GM19397 (cell line): Measurements from ENCODE around the gene ARSD.
"Not testable (repeated sequence)": the region's sequence is repeated elsewhere in the genome, so short reads cannot be mapped to it uniquely, and the experiment has no call there.

Experiments used
- ATAC-seq: cut with Tn5 transposase; IDR thresholded peaks from one replicate; pipeline ENCODE4 v1.9.1; 2021; ENCODE audit warnings: mild to moderate bottlenecking, moderate library complexity; ENCODE audit not compliant: unreplicated experiment

ARSD gene, protein sequence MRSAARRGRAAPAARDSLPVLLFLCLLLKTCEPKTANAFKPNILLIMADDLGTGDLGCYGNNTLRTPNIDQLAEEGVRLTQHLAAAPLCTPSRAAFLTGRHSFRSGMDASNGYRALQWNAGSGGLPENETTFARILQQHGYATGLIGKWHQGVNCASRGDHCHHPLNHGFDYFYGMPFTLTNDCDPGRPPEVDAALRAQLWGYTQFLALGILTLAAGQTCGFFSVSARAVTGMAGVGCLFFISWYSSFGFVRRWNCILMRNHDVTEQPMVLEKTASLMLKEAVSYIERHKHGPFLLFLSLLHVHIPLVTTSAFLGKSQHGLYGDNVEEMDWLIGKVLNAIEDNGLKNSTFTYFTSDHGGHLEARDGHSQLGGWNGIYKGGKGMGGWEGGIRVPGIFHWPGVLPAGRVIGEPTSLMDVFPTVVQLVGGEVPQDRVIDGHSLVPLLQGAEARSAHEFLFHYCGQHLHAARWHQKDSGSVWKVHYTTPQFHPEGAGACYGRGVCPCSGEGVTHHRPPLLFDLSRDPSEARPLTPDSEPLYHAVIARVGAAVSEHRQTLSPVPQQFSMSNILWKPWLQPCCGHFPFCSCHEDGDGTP

DNA sequence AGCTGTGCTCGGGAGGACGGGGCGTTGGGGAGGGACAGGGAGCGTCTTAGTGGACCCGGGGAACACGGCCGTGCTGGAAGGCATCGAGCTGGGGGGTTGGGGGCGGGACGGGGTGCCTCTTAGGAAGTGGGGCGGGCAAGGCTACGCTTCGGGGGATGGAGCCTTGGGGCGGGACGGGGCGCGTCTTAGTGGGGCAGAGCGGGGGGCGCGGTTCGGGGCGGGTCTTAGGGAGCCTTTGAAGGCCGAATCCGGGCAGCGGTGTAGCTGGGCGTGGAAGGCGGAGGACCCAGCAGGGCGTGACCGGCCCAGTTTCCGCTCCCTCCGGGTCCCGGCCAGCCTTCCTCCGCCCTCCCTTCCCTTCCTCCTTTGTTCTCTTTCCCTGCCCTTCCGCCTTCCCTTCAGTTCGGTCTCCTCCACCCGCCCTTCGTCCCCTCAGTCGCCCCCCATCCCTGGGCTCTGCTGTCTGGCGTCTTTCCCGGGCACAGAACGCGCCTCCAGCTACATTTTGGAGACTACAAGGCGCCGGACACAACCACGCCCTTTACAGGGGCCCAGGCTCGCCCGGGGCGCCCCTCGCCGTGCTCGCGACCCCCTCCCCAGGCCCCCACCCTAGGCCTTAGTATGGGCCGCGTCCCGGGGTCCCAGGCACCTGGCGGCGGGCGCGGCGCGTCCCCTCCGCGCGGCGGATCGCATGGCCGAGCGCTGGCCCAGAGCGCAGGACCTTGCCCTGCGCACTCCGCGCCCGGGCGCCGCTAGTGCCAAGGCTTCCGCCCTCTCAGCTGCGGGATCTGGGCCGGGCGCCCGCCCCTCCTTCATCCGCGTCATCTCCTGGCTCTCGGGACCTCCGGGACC lies at the start of gene ARSD:
ARSD (minus strand) TSS at position 757 of the 852 bp plus-strand sequence; CDS start at position 693, 64 bp downstream.
- peak; percentile 86 for ATAC-seq

DNA sequence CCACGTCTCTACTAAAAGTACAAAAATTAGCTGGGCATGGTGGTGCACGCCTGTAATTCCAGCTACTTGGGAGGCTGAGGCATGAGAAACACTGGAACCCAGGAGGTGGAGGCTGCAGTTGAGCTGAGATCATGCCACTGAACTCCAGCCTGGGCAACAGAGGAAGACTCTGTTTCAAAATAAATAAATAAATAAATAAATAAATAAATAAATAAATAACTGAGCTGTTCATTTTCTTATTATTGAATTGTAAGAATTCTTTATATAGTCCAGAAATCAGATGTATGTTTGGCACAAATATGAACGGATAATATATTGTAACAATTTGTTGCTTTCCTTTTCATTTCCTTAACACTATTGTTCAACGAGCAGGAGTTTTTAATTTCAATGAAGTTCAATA lies 49.5 kb upstream of the ARSD start:
- not testable (repeated sequence) for ATAC-seq

DNA sequence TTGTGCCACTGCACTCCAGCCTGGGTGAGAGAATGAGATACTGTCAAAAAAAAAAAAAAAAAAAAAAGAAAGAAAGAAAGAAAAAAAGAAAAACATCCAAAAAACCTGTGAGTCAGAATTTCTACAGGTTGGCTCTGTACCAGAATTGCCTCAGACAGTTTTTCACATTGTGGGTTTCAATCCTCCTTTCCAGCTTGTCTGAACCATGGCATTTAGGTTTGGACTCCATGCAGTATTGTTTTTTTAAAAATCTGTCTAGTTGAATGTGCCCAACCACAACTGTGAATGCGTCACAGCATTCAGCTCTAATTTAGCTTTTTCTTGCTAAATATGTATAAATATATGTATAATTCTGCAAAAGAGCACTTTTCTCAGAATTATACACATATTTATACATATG lies 45.8 kb upstream of the ARSD start:
- ATAC-seq, result no peak

DNA sequence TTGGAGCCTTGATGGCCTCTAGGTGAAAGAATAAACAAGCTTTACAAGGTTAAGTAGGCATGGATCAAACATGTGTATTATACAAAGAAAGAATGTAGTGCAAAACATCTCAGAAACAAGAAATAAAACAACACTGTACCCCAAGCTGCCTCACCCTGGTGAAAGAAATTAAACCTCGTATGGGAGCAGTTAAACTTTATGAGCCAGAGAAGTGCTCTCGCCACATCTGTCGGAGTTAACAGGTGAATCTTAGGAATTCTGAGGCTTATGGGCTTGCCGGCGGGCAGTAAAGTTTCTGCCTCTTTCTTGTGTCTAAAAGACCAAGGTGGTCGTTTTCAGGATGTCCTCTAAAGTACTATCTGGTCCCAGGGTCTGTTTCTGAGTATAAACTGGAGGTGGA lies 43.3 kb upstream of the ARSD start:
- no peak for ATAC-seq

DNA sequence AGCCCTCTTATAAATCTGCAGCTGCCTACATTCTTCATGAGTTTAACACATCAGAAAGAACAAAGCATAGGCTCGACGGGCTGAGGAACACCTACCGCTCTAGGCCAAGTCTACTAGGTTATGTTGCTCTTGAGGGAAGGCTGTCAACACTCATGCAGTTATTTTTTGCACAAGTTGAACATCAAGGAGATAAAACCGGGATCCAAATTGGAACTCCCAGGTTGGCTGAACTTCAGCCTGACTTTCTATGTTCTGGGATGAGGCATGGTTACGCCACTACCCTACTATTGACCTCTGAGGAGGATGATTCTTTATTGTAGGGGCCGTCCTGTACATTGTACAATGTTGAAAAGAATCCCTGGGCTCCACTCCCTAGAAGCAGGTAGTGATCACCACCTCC lies 39.9 kb upstream of the ARSD start:
- no peak for ATAC-seq

DNA sequence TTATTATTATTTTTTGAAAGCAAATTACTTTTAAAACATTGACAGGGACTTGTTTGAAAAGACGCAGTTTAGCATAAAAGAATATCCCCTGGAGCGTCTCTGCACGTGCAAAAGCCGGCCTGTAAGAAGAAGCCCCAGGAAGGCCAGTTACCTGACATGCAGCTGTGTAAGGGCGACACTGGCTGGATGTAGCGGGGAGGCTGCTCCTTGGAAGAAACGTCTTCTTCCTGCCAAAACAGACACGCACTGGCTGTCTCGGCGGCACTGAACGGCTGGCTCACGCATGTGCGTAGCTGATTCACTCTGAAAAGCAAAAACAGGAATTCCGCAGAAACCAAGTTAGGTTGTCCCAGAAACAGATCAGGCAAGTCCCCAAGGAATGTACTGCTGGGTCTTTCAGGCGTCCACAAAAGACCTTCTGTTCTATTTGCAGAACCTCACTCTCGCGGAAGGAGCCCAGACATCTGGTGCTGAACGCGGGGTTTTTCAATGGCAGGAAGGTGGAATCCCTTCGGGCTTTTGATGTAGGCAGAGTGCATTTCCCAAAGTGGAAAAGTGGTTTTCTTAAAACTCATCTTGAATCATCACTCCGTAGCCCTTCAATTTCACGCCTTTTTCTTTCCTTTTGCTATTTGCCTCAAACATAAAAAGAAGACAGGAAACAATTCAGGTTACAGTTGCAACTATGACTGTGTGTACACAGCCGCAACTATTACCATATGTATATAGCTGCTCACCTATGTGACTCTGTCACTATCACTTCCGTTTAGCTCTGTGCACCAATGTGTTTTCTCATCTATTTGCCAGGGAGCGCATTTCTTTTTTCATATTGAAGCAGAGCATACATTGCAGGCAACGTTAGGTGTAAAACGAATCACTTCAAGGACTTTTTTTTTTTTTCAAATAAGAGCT lies 39.1 kb upstream of the ARSD start:
- ATAC-seq, result no peak

DNA sequence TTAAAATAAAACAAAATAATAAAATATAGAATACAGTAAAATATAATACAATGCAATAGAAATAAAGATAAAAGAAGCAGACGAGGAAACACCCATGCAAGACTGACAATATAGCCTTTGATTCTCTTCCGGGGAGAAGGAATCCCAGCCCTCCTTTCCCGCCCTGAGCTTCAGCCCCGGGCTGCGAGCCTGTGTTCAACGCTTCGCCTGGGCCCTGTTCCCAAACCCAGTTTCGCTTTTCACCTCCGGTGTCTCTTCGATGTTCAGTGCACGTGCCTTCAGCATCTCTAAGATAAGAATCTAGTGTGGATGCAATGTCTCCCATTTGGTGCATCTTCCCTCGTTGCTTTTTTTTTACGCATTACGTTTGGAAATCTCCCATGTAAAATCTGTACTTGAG lies 38.4 kb upstream of the ARSD start:
- no peak for ATAC-seq

DNA sequence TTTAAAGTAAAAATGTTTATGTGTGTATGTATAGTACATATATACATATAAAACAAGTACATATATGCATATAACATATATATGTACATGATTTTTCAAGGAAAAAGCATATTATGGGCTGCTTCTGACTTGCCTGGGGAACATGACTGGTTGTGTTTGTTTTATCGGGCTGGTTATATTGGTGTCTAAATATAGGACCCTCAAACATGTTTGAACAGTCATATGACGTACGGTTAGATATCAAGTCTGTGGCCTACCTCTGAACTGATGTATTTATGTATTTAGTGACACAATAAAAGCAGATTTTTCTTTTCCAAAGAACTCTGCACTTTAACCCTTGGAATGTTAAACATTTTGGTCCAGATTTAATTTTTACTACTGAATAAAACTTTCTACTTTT lies 37.9 kb upstream of the ARSD start:
- ATAC-seq, result no peak

DNA sequence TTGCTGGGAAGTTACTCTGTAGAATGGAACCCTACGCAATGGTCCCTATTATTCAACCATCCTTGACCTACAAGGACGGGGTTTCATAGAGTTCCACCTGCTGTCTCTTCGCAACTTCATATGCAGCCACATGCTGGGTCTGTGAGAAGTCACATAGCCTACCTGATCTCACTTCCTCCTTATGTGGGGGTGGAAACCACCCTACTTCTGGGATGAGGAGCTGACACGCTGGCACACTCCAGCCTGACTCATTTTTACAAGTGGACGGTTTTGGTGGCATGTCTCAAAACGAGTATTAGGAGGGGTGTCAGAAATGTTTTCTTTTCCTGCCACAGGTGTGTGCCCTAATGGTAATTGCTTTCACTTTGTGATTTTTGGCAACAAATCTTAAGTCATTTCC lies 36.8 kb upstream of the ARSD start:
- no peak for ATAC-seq

DNA sequence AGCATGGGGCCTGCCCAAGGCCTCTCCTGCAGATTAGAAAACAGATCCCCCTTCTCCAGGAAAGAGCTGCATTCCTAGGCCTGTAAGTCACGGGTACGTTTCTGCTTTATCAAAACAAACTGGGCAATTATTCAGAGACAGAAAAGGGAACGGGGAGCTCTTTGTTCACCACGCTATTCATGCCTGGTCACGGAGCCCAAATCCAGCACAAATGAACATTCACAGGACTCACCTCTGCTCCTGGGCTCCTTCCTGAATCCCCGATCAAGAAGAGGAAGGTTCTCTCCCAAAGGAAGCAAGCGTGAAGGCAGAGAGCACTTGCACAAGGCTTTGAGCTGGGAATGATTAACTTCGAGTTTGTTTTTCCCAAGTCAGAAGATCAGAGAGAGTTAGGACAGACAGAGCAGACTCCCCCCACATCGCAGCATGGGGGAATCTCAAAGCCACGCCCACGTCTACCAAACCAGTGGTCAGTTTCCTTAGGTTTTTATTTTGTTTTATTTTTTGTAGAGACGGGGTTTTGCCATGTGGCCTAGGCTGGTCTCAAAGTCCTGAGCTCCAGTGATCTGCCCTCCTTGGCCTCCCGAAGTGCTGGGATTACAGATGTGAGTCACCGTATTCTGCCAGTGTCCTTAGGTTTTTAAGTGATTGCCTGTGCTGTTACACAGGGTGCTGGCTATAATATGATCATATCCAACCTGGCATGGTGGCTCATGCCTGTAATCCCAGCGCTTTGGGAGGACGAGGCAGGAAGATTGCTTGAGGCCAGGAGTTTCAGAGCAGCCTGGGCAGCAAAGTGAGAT lies 35.1 kb upstream of the ARSD start:
- not testable (repeated sequence) for ATAC-seq

DNA sequence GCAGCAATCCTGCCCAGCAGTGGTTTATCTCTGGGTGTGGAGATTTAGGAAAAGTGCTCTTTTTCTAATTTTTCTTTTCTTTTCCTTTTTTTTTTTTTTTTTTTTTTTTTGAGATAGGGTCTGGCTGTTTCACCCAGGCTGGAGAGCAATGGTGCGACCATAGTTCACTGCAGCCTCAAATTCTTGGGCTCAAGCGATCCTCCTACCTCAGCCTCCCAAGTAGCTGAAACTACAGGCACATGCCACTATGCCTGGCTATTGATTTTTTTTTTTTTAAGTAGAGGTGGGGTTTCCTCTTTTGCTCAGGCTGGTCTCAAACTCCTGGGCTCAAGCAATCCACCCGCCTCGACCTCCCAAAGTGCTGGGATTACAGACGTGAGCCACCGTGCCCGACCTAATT lies 34.3 kb upstream of the ARSD start:
- ATAC-seq, result not testable (repeated sequence)

DNA sequence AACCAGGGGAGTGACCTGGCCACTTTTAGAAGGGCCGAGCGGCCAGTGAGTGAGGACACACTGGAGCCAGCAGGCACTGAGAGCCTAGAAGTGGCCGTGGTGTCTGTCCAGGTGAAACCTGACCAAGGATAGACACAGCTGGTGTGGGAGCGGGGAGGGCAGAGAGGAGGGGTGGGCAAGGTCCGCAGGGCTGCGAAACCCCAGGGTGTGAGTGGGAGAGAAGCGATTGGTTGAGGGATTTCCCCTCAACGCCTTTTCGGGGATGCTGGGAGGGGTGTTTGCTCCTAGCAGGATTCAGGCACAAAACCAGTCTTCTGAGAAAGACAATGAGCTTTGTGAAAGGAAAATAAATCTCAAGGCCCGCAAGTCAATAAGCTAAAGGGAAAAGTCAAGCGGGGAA lies 33.2 kb upstream of the ARSD start:
- ATAC-seq, result no peak

DNA sequence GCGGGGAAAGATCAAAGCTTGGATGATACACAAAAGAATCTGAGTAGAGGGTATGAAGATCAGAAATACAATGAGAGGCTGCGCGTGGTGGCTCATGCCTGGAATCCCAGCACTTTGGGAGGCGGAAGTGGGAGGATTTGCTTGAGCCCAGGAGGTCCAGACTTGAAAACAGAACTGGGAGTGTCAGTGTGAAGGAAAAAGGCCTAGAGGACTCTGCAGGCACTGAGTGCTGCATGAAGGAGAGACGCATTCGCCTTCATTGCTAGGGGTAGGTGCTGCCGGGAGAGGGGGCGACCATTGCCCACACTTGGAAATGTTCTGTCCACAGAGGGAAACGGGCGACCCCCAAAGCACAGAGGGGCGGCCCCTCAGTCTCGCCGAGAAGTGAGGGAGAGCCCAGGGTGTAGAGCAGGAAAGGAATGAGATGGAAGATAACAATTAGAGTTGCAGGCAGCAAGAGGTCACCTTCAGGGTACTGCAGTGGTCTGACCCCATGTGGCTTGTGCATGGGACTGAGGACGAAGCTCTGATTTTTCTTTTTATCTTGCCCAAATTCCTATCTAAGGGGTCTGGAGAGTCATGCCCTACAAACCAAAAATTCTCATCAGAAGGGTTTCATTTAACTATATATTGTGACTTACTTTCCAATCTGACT lies 31.8 kb upstream of the ARSD start:
- no peak for ATAC-seq

DNA sequence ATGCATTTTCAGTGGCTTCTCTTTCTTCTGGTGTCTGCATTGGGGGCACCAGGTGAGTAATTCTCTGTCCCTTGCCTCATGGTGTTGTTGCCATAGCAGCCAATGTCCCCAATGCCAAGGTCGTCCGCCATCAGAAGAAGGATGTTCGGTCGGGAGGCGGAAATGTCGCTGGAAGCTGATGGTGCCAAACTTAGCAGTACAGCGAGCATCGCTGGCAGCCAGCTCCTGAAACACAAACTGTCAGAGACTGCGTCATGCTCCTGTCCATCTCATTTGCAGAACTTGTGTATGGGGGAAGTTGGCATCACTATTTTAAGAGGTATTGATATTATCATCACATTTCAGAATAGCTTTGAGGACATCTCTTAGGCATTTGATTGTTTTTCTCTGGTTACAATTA lies 29.1 kb upstream of the ARSD start:
- no peak for ATAC-seq

DNA sequence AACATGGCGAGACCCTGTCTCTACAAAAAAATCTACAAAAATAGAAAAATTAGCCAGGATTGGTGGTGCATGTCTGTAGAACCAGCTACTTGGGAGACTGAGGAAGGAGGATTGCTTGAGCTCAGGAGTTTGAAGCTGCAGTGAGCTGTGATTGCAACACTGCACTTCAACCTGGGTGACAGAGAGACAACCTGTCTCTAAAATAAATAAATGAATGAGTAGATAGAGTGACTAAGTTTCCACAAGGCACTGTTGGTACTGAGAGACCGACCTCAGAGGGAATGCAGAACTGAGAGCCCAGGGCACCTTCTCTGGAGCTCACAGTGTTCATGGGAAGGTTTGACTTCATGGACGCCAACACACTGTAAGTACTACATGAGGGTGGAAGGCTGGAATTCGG lies 26.7 kb upstream of the ARSD start:
- ATAC-seq, result no peak

DNA sequence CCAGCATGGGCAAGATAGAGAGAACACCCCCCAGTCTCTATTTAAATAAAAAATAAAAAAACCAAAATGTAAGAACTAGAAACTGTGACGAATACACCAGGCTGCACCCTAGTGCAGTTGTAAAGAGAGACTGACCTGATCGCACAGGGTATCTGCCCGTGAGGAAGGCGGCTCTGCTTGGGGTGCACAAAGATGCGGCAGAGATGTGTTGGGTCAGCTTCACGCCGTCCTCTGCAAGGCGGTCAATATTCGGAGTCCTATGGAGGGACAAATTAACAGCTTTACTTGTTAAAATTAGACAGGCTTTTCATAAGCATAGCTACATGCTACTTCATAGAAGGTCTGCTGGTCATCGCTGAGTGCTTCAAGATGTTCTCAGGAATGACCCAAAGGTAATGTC lies 26.1 kb upstream of the ARSD start:
- ATAC-seq, result no peak

DNA sequence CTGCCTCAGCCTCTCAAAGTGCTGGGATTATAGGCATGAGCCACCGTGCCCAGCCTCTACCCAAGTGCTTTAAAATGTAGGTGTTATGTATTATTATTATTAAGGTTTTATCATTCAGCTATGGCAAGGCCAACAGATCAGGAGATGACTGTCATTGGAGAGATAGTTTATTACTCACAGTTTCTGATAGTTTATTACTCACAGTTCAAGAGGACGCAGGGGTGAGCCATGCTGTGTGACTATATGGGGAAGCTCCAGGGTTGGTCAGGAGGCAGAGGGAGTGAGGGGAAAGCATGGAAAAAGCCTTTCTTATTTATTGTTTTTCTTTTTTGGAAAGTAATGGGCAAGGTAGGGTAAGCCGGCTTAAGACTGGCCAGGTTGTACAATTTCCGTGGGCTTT lies 25.4 kb upstream of the ARSD start:
- ATAC-seq, result no peak

DNA sequence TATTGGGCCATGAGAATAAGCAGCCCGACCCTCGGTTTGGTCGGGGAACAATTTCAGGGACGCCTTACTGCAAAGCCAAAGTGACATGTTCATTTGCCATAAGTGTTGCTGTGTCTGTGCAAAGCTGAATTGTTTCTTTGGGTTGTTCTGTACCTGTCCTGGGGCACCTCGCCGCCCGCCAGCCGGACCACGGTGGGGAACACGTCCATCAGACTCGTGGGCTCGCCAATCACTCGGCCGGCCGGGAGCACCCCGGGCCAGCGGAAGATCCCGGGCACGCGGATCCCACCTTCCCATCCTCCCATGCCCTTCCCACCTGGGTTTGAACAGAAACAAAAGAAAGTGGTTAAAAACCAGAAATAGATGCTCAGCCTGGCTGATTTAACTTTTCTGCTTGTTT lies 8.8 kb upstream of the ARSD start:
- not testable (repeated sequence) for ATAC-seq
